ENCODE measurements around the gene USP9Y.

DNA sequence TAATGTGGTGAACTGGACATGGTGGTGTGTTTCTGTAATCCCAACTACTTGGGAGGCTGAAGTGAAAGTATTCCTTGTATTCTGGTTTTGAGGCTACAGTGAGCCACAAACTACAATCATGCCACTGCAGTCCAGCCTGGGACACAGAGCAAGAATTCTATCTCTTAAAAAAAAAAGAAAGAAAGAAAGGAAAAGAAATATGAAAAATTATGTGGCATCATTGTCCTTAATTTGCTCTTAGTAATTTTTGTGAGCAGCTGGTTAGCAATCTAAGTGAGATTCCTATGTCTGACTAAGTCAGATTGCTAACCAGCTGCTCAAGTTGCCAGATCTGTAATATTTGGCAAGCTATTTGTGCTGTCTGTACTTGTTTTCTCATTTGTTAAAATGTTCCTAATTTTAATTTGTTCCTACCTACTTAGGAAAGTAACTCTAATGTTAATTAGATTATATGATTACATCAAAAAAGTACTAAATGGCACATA is 154.8 kb downstream of the USP9Y start:
- TF ChIP-seq POLR2AphosphoS5 (IDR thresholded peaks at IDR 0.05; ENCODE audit: insufficient read depth in 1 of 2, low read depth in 1 of 2) (no peak), POLR2A (IDR thresholded peaks at IDR 0.05) (no peak)
- TF ChIP-seq, protein P1, sequence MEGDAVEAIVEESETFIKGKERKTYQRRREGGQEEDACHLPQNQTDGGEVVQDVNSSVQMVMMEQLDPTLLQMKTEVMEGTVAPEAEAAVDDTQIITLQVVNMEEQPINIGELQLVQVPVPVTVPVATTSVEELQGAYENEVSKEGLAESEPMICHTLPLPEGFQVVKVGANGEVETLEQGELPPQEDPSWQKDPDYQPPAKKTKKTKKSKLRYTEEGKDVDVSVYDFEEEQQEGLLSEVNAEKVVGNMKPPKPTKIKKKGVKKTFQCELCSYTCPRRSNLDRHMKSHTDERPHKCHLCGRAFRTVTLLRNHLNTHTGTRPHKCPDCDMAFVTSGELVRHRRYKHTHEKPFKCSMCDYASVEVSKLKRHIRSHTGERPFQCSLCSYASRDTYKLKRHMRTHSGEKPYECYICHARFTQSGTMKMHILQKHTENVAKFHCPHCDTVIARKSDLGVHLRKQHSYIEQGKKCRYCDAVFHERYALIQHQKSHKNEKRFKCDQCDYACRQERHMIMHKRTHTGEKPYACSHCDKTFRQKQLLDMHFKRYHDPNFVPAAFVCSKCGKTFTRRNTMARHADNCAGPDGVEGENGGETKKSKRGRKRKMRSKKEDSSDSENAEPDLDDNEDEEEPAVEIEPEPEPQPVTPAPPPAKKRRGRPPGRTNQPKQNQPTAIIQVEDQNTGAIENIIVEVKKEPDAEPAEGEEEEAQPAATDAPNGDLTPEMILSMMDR (IDR thresholded peaks at IDR 0.05): no peak

Measured in vagina (tissue), 2 donors.